GM12801 (cell line): ENCODE measurements around the gene RNASEH1.

ENCODE experiments used
- TF ChIP-seq, protein P1 (sequence below): IDR thresholded peaks from one replicate; pipeline ENCODE4 v1.5.1; 2011; ENCODE audit warnings: control low read depth; ENCODE audit not compliant: insufficient read length; ENCODE audit errors: extremely low read depth

Gene RNASEH1

GRCh38 chr2:3578987-3579386 lies 20.9 kb upstream of the RNASEH1 start:
- TF ChIP-seq, protein P1, sequence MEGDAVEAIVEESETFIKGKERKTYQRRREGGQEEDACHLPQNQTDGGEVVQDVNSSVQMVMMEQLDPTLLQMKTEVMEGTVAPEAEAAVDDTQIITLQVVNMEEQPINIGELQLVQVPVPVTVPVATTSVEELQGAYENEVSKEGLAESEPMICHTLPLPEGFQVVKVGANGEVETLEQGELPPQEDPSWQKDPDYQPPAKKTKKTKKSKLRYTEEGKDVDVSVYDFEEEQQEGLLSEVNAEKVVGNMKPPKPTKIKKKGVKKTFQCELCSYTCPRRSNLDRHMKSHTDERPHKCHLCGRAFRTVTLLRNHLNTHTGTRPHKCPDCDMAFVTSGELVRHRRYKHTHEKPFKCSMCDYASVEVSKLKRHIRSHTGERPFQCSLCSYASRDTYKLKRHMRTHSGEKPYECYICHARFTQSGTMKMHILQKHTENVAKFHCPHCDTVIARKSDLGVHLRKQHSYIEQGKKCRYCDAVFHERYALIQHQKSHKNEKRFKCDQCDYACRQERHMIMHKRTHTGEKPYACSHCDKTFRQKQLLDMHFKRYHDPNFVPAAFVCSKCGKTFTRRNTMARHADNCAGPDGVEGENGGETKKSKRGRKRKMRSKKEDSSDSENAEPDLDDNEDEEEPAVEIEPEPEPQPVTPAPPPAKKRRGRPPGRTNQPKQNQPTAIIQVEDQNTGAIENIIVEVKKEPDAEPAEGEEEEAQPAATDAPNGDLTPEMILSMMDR, result no peak

DNA sequence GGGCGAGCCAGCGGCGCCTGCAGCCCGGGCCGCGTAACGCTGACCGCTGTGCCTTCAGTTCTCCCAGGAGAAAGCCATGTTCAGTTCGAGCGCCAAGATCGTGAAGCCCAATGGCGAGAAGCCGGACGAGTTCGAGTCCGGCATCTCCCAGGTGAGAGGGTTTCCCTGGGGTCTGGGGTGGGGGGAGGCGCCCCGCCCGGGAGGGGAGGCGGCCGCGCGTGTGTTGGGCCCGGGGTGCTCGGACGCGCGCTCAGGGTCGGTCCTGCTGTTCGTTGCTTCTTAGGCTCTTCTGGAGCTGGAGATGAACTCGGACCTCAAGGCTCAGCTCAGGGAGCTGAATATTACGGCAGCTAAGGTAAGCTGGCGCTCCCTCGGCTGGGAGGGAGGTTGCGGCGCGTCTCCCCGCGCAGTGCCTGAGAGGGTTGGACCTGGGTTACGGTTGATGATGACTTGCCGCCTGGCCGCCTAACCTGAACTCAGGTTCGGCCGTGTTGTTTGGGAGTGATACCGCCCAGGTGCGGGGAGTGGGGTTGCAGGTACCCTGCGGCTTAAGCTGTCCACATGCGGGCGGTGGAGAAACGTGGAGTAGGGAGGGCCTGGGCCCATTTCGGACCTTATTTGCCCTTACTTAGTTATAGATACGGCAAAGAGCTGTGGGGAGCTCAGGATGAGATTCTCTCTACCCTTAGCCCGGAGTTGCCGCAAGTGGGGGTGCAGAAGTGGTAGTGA lies 17.6 kb upstream of the RNASEH1 start:
- TF ChIP-seq, protein P1, result no peak

GRCh38 chr2:3574155-3574554 lies 16.0 kb upstream of the RNASEH1 start:
- TF ChIP-seq, protein P1, result no peak

- TF ChIP-seq, protein P1, result no peak
These were observed 14.5 kb upstream of the RNASEH1 start for GRCh38 chr2:3572620-3573019.

- TF ChIP-seq, protein P1, result no peak
These were observed 13.2 kb upstream of the RNASEH1 start for GRCh38 chr2:3571284-3571683.

DNA sequence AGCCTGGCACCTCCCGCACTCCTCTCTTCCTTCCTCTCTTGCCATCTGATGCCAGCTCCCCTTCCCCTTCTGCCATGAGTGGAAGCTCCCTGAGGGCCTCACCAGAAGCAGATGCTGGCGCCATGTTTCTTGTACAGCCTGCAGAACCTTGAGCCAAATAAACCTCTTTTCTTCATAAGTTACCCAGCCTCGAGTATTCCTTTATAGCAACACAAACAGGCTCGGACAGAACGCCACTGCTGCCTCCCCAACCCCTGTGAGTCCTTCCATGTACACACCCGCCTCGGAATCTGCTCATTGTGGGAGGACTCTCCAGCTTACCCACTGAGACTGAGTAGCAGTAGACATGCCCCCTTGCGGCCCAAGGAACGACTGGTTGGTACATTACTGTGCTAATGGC lies 8.7 kb upstream of the RNASEH1 start:
- TF ChIP-seq, protein P1, result no peak

- TF ChIP-seq, protein P1, result no peak
These were observed 7.0 kb upstream of the RNASEH1 start for GRCh38 chr2:3565117-3565516.

DNA sequence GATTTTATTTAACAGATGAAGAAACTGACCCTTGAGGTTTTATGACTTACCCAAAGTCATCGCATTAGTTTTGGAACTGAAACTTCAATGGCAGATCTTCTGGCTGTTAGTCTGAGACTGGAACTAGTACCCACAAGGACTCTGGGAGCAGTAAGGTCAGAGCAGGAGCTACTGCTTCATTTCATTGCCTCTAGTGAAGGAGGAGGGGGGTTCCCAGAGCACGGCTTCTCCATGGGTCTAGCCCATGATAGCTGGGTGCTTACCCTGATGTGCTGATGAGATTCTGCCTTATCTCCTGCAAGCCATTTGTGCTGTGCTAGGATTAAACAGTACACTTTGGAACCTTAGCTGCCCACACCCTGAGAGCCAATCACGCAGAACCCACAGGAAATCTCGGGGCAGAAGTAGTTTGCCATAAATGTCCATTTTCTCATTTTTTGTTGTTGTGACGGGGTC lies 5.4 kb upstream of the RNASEH1 start:
- TF ChIP-seq, protein P1, result no peak
